ENCODE measurements around the gene SYNGR3.

The SYNGR3 gene

DNA sequence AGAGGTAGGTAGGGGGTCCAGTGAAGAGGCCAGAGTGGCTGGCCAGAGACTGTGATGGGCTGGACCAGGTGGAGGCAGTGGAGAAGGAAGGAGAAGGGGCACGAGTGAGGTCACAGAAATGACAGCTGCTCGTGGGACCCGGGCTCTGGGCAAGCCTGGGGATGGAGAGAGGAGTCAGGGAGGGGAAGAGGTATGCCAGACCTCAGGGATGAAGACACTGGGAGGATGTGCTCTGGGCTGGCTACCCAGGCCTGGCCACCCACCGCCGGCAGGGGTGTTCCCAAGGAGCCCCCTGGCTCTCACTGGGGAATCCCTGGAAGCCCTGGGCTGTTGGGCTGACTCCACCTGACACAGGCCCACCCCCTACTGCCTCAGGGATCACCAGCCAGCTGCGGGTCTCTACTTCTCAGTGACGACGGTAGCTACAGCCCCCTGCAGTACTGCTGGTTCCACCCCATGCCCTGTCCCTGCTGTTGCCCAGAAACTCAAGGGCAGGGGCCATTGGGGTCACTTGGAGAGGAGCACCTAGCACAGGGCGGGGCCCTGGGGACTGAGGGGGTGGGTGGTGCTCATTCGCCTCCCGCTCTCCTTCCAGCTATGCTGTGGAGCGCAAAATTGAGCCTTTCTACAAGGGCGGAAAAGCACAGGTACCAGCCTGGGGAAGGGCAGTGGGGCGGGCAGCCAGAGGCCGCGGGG, 16.2 kb upstream of the SYNGR3 start:
- Histone ChIP-seq H3K4me1 (ENCODE audit: control insufficient read depth in 1 of 2, insufficient read depth in 2 of 2, low read length in 2 of 2) (peaks cover 0 to 23% of the 10 kb centered on the region in 2 donors), H3K27me3 (ENCODE audit: low read depth, low read length) (no peaks in the 10 kb centered on the region), H3K36me3 (ENCODE audit: control insufficient read depth in 1 of 2, insufficient read depth in 2 of 2, low read length in 2 of 2) (peaks cover 29 to 46% of the 10 kb centered on the region in 2 donors), H3K27ac (ENCODE audit: low read length) (no peak overlapping the region), H3K4me3 (ENCODE audit: low read depth in 1 of 2, low read length in 2 of 2) (no peak overlapping the region), H3K9me3 (ENCODE audit: control insufficient read depth in 1 of 2, low read length in 2 of 2) (no peaks in the 10 kb centered on the region)

DNA sequence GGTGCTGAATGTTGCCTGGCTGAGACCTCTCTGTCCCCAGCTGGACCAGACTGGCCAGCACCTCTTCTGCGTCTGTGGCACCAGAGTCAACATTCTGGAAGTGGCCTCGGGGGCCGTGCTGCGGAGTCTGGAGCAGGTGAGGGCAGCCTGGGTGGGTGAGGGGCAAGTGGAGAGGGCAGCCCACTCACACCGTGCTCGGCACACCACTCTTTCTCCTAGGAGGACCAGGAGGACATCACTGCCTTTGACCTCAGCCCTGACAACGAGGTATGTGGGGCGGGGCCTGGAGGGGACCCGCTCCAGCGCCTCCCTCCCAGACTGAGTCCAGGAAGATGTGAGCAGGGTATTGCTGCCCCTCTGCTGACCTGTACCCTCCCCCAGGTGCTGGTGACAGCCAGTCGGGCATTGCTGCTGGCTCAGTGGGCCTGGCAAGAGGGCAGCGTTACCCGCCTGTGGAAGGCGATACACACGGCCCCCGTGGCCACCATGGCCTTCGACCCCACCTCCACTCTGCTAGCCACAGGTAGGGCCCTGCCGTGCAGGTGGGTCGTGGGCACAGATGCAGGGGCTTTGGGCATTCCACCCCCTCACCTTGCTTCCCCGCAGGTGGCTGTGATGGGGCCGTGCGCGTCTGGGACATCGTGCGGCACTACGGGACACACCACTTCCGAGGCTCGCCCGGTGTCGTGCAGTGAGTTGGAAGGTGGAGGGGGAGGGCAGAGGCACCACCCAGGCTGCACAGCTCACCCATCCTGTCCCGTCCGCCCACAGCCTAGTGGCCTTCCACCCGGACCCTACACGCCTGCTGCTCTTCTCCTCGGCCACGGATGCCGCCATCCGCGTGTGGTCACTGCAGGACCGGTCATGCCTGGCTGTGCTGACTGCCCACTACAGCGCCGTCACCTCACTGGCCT, 15.4 kb upstream of the SYNGR3 start:
- Histone ChIP-seq H3K27ac (ENCODE audit: low read length) (no peak overlapping the region), H3K4me1 (ENCODE audit: control insufficient read depth in 1 of 2, insufficient read depth in 2 of 2, low read length in 2 of 2) (peaks cover 0 to 23% of the 10 kb centered on the region in 2 donors), H3K27me3 (ENCODE audit: low read depth, low read length) (no peaks in the 10 kb centered on the region), H3K9me3 (ENCODE audit: control insufficient read depth in 1 of 2, low read length in 2 of 2) (no peaks in the 10 kb centered on the region), H3K4me3 (ENCODE audit: low read depth in 1 of 2, low read length in 2 of 2) (no peak overlapping the region), H3K36me3 (ENCODE audit: control insufficient read depth in 1 of 2, insufficient read depth in 2 of 2, low read length in 2 of 2) (peaks cover 29 to 51% of the 10 kb centered on the region in 2 donors)

DNA sequence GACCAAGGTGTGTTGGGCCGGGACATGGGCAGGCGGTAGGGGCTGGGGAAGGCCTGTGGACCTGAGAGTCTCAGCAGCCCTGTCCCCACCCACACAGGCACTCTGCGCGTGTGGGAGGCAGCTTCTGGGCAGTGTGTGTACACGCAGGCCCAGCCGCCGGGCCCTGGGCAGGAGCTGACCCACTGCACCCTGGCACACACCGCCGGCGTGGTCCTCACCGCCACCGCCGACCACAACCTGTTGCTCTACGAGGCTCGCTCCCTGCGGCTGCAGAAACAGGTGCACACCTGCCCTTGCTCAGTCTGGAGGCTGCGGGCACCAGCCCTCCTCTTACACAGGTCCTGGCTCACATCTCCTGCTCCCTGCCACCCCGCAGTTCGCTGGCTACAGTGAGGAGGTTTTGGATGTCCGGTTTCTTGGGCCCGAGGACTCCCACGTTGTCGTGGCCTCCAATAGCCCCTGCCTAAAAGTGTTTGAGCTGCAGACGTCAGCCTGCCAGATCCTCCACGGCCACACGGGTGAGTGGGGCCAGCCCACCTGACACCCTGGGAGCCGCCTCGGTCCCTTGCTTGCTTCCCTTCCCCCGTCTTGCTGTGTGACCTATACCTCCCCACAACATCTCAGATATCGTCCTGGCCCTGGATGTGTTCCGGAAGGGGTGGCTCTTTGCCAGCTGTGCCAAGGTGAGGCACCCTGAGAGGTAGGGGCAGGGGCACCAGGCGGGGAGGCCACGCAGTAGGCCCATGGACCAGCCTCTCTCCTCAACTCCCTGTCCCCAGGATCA, 14.1 kb upstream of the SYNGR3 start:
- Histone ChIP-seq H3K36me3 (ENCODE audit: control insufficient read depth in 1 of 2, insufficient read depth in 2 of 2, low read length in 2 of 2) (peaks cover 29 to 51% of the 10 kb centered on the region in 2 donors), H3K27me3 (ENCODE audit: low read depth, low read length) (peaks cover 9% of the 10 kb centered on the region), H3K4me1 (ENCODE audit: control insufficient read depth in 1 of 2, insufficient read depth in 2 of 2, low read length in 2 of 2) (peaks cover 0 to 28% of the 10 kb centered on the region in 2 donors), H3K27ac (ENCODE audit: low read length) (no peak overlapping the region), H3K9me3 (ENCODE audit: control insufficient read depth in 1 of 2, low read length in 2 of 2) (no peaks in the 10 kb centered on the region), H3K4me3 (ENCODE audit: low read depth in 1 of 2, low read length in 2 of 2) (no peak overlapping the region)

DNA sequence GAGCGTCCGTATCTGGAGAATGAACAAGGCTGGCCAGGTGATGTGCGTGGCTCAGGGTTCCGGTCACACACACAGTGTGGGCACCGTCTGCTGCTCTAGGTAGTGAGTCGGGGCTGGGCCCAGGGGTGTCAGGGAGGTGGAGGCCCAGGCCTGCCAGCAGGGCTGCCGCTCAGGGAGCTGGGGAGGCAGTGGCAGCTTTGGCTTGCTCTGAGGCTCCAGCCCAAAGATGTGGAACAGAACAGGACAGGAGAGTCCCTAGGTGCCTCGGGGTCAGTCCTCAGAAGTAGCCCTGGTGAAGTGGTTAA, 13.6 kb upstream of the SYNGR3 start:
- Histone ChIP-seq H3K27me3 (ENCODE audit: low read depth, low read length) (peaks cover 14% of the 10 kb centered on the region), H3K4me1 (ENCODE audit: control insufficient read depth in 1 of 2, insufficient read depth in 2 of 2, low read length in 2 of 2) (peaks cover 0 to 24% of the 10 kb centered on the region in 2 donors), H3K36me3 (ENCODE audit: control insufficient read depth in 1 of 2, insufficient read depth in 2 of 2, low read length in 2 of 2) (peaks cover 29 to 51% of the 10 kb centered on the region in 2 donors), H3K27ac (ENCODE audit: low read length) (no peak overlapping the region), H3K4me3 (ENCODE audit: low read depth in 1 of 2, low read length in 2 of 2) (no peak overlapping the region), H3K9me3 (ENCODE audit: control insufficient read depth in 1 of 2, low read length in 2 of 2) (no peaks in the 10 kb centered on the region)

DNA sequence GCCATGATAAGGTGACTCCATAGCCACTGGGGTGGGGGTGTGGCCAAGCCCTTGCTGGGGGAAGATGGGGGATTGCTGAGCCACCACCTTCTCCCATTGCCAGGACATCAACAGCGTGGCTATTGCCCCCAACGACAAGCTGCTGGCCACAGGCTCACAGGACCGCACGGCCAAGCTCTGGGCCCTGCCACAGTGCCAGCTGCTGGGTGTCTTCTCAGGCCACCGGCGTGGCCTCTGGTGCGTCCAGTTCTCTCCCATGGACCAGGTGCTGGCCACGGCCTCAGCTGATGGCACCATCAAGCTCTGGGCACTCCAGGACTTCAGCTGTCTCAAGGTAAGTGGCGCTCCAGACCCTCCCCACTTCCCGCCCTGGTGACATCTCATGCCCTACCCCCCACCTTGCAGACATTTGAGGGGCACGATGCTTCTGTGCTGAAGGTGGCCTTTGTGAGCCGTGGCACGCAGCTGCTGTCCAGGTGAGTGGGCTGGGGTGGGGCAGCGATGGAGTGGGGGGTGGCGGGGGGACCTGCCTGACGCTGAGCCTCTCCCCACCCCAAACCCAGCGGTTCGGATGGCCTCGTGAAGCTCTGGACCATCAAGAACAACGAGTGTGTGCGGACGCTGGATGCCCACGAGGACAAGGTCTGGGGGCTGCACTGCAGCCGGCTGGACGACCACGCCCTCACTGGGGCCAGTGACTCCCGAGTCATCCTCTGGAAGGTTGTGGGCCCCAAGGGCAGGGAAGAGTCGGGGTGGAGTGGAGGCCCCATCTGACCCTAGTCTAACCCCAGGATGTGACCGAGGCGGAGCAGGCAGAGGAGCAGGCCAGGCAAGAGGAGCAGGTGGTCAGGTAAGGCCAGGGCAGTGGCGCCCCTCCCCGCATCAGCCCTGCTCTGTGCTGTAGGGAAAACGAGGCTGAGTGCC, 12.6 kb upstream of the SYNGR3 start:
- H3K27ac ChIP-seq (ENCODE audit: low read length): no peak overlapping the region
- H3K4me1 ChIP-seq (ENCODE audit: control insufficient read depth in 1 of 2, insufficient read depth in 2 of 2, low read length in 2 of 2): peaks cover 0 to 23% of the 10 kb centered on the region in 2 donors
- H3K4me3 ChIP-seq (ENCODE audit: low read depth in 1 of 2, low read length in 2 of 2): no peak overlapping the region
- H3K27me3 ChIP-seq (ENCODE audit: low read depth, low read length): peaks cover 24% of the 10 kb centered on the region
- H3K36me3 ChIP-seq (ENCODE audit: control insufficient read depth in 1 of 2, insufficient read depth in 2 of 2, low read length in 2 of 2): peaks cover 29 to 51% of the 10 kb centered on the region in 2 donors
- no peaks in the 10 kb centered on the region for H3K9me3 ChIP-seq (ENCODE audit: control insufficient read depth in 1 of 2, low read length in 2 of 2)

DNA sequence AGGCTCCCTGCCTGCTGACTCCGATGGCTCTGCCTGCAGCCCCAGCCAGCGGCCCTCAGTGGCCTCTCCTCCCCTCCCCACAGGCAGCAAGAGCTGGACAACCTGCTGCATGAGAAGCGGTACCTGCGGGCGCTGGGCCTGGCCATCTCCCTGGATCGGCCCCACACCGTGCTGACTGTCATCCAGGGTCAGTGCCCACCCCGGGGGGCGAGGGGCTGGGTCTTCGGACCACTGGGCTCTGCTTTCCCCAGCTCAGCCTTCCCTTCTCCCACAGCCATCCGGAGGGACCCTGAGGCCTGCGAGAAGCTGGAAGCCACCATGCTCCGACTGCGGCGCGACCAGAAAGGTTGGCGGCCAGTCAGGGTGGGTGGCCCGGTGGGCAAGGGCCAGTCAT, 11.9 kb upstream of the SYNGR3 start:
- Histone ChIP-seq H3K36me3 (ENCODE audit: control insufficient read depth in 1 of 2, insufficient read depth in 2 of 2, low read length in 2 of 2) (peaks cover 29 to 51% of the 10 kb centered on the region in 2 donors), H3K27ac (ENCODE audit: low read length) (no peak overlapping the region), H3K9me3 (ENCODE audit: control insufficient read depth in 1 of 2, low read length in 2 of 2) (no peaks in the 10 kb centered on the region), H3K4me1 (ENCODE audit: control insufficient read depth in 1 of 2, insufficient read depth in 2 of 2, low read length in 2 of 2) (peaks cover under 1 to 16% of the 10 kb centered on the region in 2 donors), H3K4me3 (ENCODE audit: low read depth in 1 of 2, low read length in 2 of 2) (no peak overlapping the region), H3K27me3 (ENCODE audit: low read depth, low read length) (peaks cover 28% of the 10 kb centered on the region)

DNA sequence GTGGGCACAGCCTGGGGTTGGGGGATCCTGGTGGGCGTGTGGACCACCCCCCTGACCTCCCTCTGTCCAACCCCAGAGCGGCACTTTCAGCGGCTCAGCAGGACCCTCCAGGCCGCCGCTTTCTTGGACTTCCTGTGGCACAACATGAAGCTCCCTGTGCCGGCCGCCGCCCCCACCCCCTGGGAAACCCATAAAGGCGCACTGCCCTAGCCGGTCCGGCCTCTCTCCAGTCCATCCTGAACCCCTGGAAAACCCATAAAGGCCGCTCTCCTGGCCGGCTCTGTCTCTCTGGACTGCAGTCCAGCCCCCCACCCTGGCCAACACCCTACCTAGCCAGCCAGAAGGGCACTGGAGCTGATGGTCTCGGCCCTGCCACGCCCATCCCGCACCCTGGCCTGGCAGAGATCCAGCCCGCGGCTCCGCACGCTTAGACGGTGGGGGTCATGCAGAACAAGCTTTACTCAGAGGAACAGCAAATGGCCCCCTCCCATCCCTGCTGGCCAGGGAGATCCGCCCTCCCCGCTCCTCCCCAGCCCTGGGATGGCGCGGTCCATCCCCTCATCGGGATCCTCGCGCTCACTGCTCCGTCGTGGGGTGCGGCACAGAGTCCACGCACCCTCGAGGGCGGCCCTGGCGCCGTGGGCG, 11.2 kb upstream of the SYNGR3 start:
- Histone ChIP-seq H3K36me3 (ENCODE audit: control insufficient read depth in 1 of 2, insufficient read depth in 2 of 2, low read length in 2 of 2) (peaks cover 29 to 51% of the 10 kb centered on the region in 2 donors), H3K27me3 (ENCODE audit: low read depth, low read length) (peaks cover 28% of the 10 kb centered on the region), H3K4me3 (ENCODE audit: low read depth in 1 of 2, low read length in 2 of 2) (no peak overlapping the region), H3K27ac (ENCODE audit: low read length) (no peak overlapping the region), H3K4me1 (ENCODE audit: control insufficient read depth in 1 of 2, insufficient read depth in 2 of 2, low read length in 2 of 2) (peaks cover 6 to 16% of the 10 kb centered on the region in 2 donors), H3K9me3 (ENCODE audit: control insufficient read depth in 1 of 2, low read length in 2 of 2) (no peaks in the 10 kb centered on the region)

DNA sequence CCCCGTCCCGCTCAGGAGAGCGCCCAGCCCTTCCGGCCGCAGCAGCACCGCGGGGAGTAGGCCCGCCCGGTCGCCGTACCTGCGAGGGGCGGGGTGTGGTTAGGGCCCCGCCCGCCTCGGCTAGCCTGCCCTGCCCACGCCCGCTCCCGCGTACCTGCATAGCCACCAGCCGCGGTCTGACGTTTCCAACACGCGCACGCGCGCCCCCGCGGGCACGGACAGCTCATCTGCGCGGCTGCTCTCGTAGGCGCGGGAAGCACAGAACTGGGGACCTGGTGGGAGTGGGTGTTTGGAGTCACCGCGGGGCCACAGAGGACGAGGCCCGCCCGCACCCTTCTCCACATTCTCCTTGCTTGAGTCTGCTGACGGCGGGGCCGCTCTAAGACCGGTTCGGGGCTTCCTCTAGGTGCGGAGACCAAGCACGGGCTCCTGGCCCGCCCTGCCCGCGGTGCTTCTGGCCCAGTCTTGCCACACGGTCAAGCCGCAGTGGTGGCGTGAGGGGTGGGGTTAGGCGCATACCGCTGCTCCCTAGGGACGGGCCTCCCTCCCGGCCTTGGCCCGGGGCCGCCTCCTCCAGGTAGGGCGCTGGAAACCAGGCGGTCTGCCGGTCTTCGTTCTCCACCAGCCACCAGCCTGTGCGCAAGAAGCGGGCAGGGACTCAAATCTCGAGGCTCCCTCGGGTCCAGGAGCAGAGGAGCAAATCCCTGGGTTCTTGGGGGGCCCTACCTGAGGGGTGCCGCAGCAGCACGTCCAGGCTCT, 10.3 kb upstream of the SYNGR3 start:
- Histone ChIP-seq H3K4me1 (ENCODE audit: control insufficient read depth in 1 of 2, insufficient read depth in 2 of 2, low read length in 2 of 2) (peaks cover 6 to 13% of the 10 kb centered on the region in 2 donors), H3K4me3 (ENCODE audit: low read depth in 1 of 2, low read length in 2 of 2) (no peak overlapping the region), H3K27me3 (ENCODE audit: low read depth, low read length) (peaks cover 28% of the 10 kb centered on the region), H3K36me3 (ENCODE audit: control insufficient read depth in 1 of 2, insufficient read depth in 2 of 2, low read length in 2 of 2) (peaks cover 29 to 46% of the 10 kb centered on the region in 2 donors), H3K27ac (ENCODE audit: low read length) (no peak overlapping the region), H3K9me3 (ENCODE audit: control insufficient read depth in 1 of 2, low read length in 2 of 2) (no peaks in the 10 kb centered on the region)

DNA sequence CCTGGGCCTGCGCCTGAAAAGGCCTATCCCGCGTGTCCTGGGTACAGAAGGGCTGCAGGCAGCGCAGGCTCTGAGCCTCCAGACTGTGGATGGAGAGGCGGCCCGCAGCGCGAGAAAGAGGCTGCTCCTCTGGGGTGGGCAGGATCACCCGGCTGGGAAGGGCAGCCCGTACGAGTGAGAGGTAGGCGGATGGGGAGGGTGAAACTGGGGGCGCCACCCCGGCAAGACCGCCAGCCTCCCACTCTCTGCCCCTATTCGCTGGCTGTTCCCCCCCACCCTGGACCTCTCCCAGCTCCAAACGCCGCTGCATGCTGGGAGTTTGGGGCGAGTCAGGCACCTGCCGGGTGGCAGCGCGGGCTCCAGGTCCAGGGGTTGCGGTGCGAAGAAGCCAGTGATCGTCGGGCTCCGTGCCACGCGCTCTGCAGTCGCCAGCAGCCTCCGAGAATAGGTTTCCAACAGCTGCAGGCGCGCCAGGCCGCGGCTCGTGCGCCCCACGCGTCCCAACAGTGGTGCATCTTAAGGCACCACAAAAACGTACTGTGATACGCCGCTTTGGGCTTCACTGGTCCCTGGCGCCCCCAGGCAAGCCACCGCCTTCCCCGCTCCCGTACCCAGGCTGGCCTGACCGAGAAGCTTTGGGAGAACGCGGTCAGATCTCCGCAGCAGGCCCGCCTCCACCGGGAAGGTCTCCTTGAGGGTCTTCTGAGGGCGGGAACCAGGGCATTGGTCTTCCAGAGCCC, 9.6 kb upstream of the SYNGR3 start:
- Histone ChIP-seq H3K9me3 (ENCODE audit: control insufficient read depth in 1 of 2, low read length in 2 of 2) (no peaks in the 10 kb centered on the region), H3K27me3 (ENCODE audit: low read depth, low read length) (peaks cover 28% of the 10 kb centered on the region), H3K27ac (ENCODE audit: low read length) (no peak overlapping the region), H3K36me3 (ENCODE audit: control insufficient read depth in 1 of 2, insufficient read depth in 2 of 2, low read length in 2 of 2) (peaks cover 27 to 38% of the 10 kb centered on the region in 2 donors), H3K4me1 (ENCODE audit: control insufficient read depth in 1 of 2, insufficient read depth in 2 of 2, low read length in 2 of 2) (peaks cover 11 to 20% of the 10 kb centered on the region in 2 donors), H3K4me3 (ENCODE audit: low read depth in 1 of 2, low read length in 2 of 2) (no peak overlapping the region)
